AG08395 (cell line): Measurements from ENCODE around the gene NRXN2.

ENCODE experiments used
- DNase-seq: peaks from one replicate; pipeline ENCODE4 v3.0.0; 2012; ENCODE audit warnings: mixed read lengths, low spot score

Gene NRXN2

GRCh38 chr11:64588701-64589100 lies 134.3 kb downstream of the NRXN2 start:
- no peak for DNase-seq

- DNase-seq: no peak
These were observed 136.6 kb downstream of the NRXN2 start for GRCh38 chr11:64586366-64586765.

GRCh38 chr11:64585150-64585549 lies 137.8 kb downstream of the NRXN2 start:
- DNase-seq: no peak

- DNase-seq: peak; percentile 44
These were observed 139.4 kb downstream of the NRXN2 start for GRCh38 chr11:64583296-64584262.

GRCh38 chr11:64582885-64583284 lies 140.1 kb downstream of the NRXN2 start:
- DNase-seq: no peak

GRCh38 chr11:64581057-64581523 lies 141.9 kb downstream of the NRXN2 start:
- DNase-seq: no peak

GRCh38 chr11:64580412-64580811 lies 142.6 kb downstream of the NRXN2 start:
- DNase-seq: no peak

- no peak for DNase-seq
These were observed 145.8 kb downstream of the NRXN2 start for GRCh38 chr11:64577202-64577601.

- no peak for DNase-seq
These were observed 150.9 kb downstream of the NRXN2 start for GRCh38 chr11:64572143-64572542.

- peak; percentile 31 for DNase-seq
These were observed 151.4 kb downstream of the NRXN2 start for GRCh38 chr11:64571410-64572091.

- no peak for DNase-seq
These were observed 152.0 kb downstream of the NRXN2 start for GRCh38 chr11:64571050-64571409.

- no peak for DNase-seq
These were observed 152.7 kb downstream of the NRXN2 start for GRCh38 chr11:64570341-64570740.

- DNase-seq: no peak
These were observed 153.6 kb downstream of the NRXN2 start for GRCh38 chr11:64569300-64569970.

GRCh38 chr11:64568584-64569140 lies 154.3 kb downstream of the NRXN2 start:
- no peak for DNase-seq

- DNase-seq: no peak
These were observed 154.9 kb downstream of the NRXN2 start for GRCh38 chr11:64568041-64568571.

- no peak for DNase-seq
These were observed 155.8 kb downstream of the NRXN2 start for GRCh38 chr11:64566915-64567891.

GRCh38 chr11:64566042-64566914 lies 156.7 kb downstream of the NRXN2 start:
- DNase-seq: peak; percentile 93

GRCh38 chr11:64564947-64565889 lies 157.8 kb downstream of the NRXN2 start:
- no peak for DNase-seq

- no peak for DNase-seq
These were observed 158.6 kb downstream of the NRXN2 start for GRCh38 chr11:64564419-64564818.
